ENCODE measurements around the gene TIPARP.

TIPARP gene

DNA sequence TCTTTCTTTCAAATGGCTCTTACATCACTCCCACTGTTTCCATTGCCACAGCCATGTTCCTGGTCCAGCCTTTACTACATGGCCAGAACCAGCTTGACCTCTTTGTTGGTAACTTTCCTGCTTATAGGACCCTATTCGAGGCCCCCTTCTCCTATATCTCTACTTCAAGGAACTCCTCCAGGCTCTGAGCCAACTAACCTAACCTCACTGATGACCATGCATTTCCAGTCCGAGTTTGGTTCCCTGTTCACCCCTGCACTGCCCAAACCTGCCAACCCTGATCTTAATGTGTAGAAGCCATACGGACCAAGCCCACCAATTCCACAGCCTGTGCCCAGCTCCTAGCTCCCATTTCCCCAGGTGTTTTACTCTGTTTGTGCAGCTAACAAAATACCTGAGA is 38.4 kb upstream of the TIPARP start:
- no peaks in the 10 kb centered on the region; the same call in 1 of the 2 replicates for H3K27me3 ChIP-seq (ENCODE audit: control insufficient read depth, insufficient read depth, low read length)
- H3K36me3 ChIP-seq (ENCODE audit: control insufficient read depth, insufficient read depth, low read length): no peaks in the 10 kb centered on the region
- no peak overlapping the region for H3K27ac ChIP-seq (ENCODE audit: low read depth, low read length)
- peaks cover 2% of the 10 kb centered on the region; the same call in 1 of the 2 replicates for H3K4me1 ChIP-seq (ENCODE audit: control insufficient read depth, insufficient read depth, low read length)
- no peaks in the 10 kb centered on the region for H3K9me3 ChIP-seq (ENCODE audit: control insufficient read depth, insufficient read depth, low read depth, low read length)
- H3K4me3 ChIP-seq (ENCODE audit: low read depth, low read length): no peak overlapping the region
- no peak overlapping the region for H3K9ac ChIP-seq (ENCODE audit: low read length)

DNA sequence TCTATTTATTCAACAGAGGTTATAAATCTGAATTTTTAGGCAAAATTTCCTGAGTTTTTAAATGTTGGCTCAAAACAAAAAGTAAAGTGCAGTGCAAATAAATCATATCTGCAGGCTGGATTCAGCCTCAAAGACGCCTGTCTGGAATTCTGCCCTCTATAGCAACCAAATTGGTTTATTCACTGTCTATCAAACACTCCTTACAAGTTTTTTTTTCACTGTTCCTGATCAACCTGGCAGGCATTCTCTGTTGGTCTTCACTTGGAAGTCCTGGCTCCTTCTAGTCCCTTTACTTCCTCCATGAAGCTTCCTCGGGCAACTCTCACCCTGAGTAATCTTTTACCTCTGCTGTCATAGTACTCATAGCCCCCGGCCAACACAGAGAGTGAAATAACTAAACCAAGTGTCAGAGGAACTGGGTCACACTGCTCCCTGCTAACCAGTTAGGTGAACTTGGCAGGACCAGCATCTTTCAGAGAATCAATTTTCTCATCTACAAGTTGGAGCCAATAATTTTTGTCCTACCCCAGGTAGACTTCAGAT is 36.8 kb upstream of the TIPARP start:
- no peak overlapping the region for H3K9ac ChIP-seq (ENCODE audit: low read length)
- no peaks in the 10 kb centered on the region; the same call in 1 of the 2 replicates for H3K27me3 ChIP-seq (ENCODE audit: control insufficient read depth, insufficient read depth, low read length)
- H3K27ac ChIP-seq (ENCODE audit: low read depth, low read length): no peak overlapping the region
- H3K4me3 ChIP-seq (ENCODE audit: low read depth, low read length): no peak overlapping the region
- no peaks in the 10 kb centered on the region for H3K36me3 ChIP-seq (ENCODE audit: control insufficient read depth, insufficient read depth, low read length)
- no peaks in the 10 kb centered on the region for H3K9me3 ChIP-seq (ENCODE audit: control insufficient read depth, insufficient read depth, low read depth, low read length)
- H3K4me1 ChIP-seq (ENCODE audit: control insufficient read depth, insufficient read depth, low read length): peaks cover 2% of the 10 kb centered on the region

DNA sequence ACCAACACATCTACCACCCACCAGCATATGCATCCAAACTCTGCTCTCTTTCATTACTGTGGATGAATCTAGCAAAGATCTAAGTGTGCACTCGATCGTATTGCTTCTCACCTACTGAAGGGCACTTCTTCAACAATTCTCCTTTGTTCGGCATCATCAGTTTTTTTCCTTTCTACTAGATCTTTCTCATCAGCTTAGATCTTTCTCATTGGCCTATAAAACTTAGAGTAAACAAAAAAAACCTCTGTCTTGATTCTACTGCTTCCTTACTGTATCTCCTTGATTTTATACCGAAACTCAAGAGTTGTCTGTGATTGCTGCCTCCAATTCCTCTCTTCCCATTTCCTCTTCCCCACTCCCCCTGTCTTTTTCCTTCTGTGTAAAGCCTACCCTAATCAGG is 36.1 kb upstream of the TIPARP start:
- peaks cover 9% of the 10 kb centered on the region for H3K4me1 ChIP-seq (ENCODE audit: control insufficient read depth, insufficient read depth, low read length)
- H3K4me3 ChIP-seq (ENCODE audit: low read depth, low read length): no peak overlapping the region
- no peaks in the 10 kb centered on the region; the same call in 1 of the 2 replicates for H3K27me3 ChIP-seq (ENCODE audit: control insufficient read depth, insufficient read depth, low read length)
- H3K27ac ChIP-seq (ENCODE audit: low read depth, low read length): no peak overlapping the region
- no peaks in the 10 kb centered on the region for H3K9me3 ChIP-seq (ENCODE audit: control insufficient read depth, insufficient read depth, low read depth, low read length)
- no peaks in the 10 kb centered on the region for H3K36me3 ChIP-seq (ENCODE audit: control insufficient read depth, insufficient read depth, low read length)
- no peak overlapping the region for H3K9ac ChIP-seq (ENCODE audit: low read length)

DNA sequence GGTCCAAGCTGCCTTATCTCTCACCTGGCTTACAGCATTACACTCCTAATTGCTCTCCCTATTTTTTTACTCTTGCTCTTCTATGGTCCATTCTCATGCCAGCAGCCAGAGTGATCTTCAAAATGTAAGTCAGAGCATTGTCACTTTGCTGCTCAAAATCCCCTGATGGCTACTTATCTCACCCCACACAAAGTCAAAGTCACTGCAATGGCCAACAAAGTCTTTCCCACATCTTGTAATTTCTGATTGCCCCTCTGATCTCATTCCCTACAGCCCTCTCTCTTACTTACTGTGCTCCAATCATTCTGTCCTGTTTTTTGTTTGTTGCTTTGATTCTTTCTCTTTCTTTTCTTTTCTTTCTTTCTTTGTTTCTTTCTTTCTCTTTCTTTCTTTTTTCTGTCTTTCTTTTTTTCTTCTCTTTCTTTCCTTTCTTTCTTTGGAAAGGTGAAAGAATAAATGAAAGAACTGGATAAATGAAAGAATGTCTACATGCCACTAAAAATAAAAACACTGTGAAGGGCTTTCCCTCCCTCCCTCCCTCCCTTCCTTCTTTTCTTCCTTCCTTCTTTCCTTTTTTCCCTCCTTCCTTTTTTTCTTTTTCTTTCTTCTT is 34.9 kb upstream of the TIPARP start:
- Histone ChIP-seq H3K9ac (ENCODE audit: low read length) (no peak overlapping the region), H3K9me3 (ENCODE audit: control insufficient read depth, insufficient read depth, low read depth, low read length) (no peaks in the 10 kb centered on the region), H3K4me3 (ENCODE audit: low read depth, low read length) (no peak overlapping the region), H3K27me3 (ENCODE audit: control insufficient read depth, insufficient read depth, low read length) (no peaks in the 10 kb centered on the region; the same call in 1 of the 2 replicates), H3K36me3 (ENCODE audit: control insufficient read depth, insufficient read depth, low read length) (no peaks in the 10 kb centered on the region), H3K4me1 (ENCODE audit: control insufficient read depth, insufficient read depth, low read length) (peaks cover 18% of the 10 kb centered on the region), H3K27ac (ENCODE audit: low read depth, low read length) (no peak overlapping the region)

DNA sequence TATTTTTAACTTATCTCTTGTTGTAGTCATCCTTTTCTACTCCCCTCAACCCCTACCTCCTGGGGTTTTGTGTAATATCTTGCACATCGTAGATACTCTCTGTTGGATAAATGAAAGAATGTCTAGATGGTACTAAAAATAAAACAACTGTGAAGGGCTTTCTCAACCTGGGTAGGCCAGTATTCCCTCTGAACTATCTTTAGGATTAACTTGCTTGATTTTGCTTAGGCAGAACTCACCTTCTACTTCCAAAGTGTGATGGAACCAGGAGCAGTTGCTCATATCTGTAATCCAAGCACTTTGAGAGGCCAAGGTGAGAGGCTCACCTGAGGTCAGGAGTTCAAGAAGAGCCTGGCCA is 32.8 kb upstream of the TIPARP start:
- Histone ChIP-seq H3K9ac (ENCODE audit: low read length) (no peak overlapping the region), H3K27me3 (ENCODE audit: control insufficient read depth, insufficient read depth, low read length) (no peaks in the 10 kb centered on the region; the same call in 1 of the 2 replicates), H3K36me3 (ENCODE audit: control insufficient read depth, insufficient read depth, low read length) (no peaks in the 10 kb centered on the region), H3K9me3 (ENCODE audit: control insufficient read depth, insufficient read depth, low read depth, low read length) (0 out of 2 replicates have a peak, but pooled peaks cover 1% of the 10 kb centered on the region), H3K4me3 (ENCODE audit: low read depth, low read length) (no peak overlapping the region), H3K27ac (ENCODE audit: low read depth, low read length) (no peak overlapping the region), H3K4me1 (ENCODE audit: control insufficient read depth, insufficient read depth, low read length) (peaks cover 18% of the 10 kb centered on the region)

DNA sequence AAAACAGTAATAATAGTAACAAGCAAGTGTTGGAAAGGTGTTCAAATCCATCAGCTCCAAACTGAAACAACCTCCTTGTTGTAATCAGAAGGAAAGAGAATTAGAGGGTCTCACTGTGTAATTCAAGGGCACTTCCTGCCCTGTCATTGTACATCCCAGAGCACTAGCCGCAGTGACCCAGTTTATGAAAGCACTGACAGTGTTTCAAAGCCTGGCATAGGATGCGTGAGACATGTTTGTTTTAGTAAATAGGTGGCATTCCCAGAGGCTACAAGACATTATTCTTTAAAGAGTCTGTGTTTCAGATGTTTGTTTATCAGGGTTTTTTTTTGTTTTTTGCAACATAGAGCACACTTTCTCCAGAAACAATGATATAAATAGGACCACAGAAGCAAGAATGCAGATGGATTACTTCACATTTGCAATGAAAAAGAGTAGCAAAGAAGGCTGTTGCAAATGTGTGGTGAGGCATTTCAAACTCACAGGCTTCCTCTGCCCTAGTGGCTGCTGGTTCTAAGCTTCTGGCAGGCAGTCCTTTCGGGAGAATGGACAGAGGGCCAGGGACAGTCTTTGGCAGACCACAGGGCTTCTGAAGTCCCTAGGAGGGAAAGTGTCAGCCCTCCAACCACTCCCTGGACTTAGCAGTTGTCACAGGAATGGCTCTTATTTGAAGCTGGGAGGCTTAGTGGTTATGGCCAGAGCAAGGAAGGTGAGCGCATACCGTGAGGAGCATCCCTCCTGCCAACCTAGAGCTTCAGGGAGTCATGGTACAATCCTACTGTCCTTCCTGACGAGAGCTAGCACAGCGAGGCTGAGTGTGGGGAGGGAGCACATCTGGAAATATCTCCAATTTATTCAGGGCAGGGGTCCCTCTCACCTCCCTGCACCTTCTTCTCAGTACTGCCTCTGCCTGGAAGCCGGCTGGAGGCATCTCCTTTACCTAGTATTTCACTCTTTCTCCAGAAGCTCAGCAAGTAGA is 31.4 kb upstream of the TIPARP start:
- Histone ChIP-seq H3K36me3 (ENCODE audit: control insufficient read depth, insufficient read depth, low read length) (no peaks in the 10 kb centered on the region), H3K9ac (ENCODE audit: low read length) (no peak overlapping the region), H3K27me3 (ENCODE audit: control insufficient read depth, insufficient read depth, low read length) (no peaks in the 10 kb centered on the region; the same call in 1 of the 2 replicates), H3K9me3 (ENCODE audit: control insufficient read depth, insufficient read depth, low read depth, low read length) (0 out of 2 replicates have a peak, but pooled peaks cover 4% of the 10 kb centered on the region), H3K4me3 (ENCODE audit: low read depth, low read length) (no peak overlapping the region), H3K4me1 (ENCODE audit: control insufficient read depth, insufficient read depth, low read length) (peaks cover 18% of the 10 kb centered on the region), H3K27ac (ENCODE audit: low read depth, low read length) (no peak overlapping the region)

GRCh38 chr3:156643729-156644389 is 30.5 kb upstream of the TIPARP start:
- 0 out of 2 replicates have a peak, but pooled peaks cover 4% of the 10 kb centered on the region for H3K9me3 ChIP-seq (ENCODE audit: control insufficient read depth, insufficient read depth, low read depth, low read length)
- H3K9ac ChIP-seq (ENCODE audit: low read length): no peak overlapping the region
- H3K36me3 ChIP-seq (ENCODE audit: control insufficient read depth, insufficient read depth, low read length): no peaks in the 10 kb centered on the region
- peaks cover 18% of the 10 kb centered on the region for H3K4me1 ChIP-seq (ENCODE audit: control insufficient read depth, insufficient read depth, low read length)
- no peak overlapping the region for H3K4me3 ChIP-seq (ENCODE audit: low read depth, low read length)
- H3K27ac ChIP-seq (ENCODE audit: low read depth, low read length): no peak overlapping the region
- H3K27me3 ChIP-seq (ENCODE audit: control insufficient read depth, insufficient read depth, low read length): no peaks in the 10 kb centered on the region; the same call in 1 of the 2 replicates

- Histone ChIP-seq H3K4me1 (ENCODE audit: control insufficient read depth, insufficient read depth, low read length) (peaks cover 18% of the 10 kb centered on the region), H3K9me3 (ENCODE audit: control insufficient read depth, insufficient read depth, low read depth, low read length) (0 out of 2 replicates have a peak, but pooled peaks cover 4% of the 10 kb centered on the region), H3K27ac (ENCODE audit: low read depth, low read length) (no peak overlapping the region), H3K27me3 (ENCODE audit: control insufficient read depth, insufficient read depth, low read length) (no peaks in the 10 kb centered on the region), H3K9ac (ENCODE audit: low read length) (no peak overlapping the region), H3K4me3 (ENCODE audit: low read depth, low read length) (no peak overlapping the region), H3K36me3 (ENCODE audit: control insufficient read depth, insufficient read depth, low read length) (no peaks in the 10 kb centered on the region)
Measured at GRCh38 chr3:156644958-156645357, 29.4 kb upstream of the TIPARP start.

DNA sequence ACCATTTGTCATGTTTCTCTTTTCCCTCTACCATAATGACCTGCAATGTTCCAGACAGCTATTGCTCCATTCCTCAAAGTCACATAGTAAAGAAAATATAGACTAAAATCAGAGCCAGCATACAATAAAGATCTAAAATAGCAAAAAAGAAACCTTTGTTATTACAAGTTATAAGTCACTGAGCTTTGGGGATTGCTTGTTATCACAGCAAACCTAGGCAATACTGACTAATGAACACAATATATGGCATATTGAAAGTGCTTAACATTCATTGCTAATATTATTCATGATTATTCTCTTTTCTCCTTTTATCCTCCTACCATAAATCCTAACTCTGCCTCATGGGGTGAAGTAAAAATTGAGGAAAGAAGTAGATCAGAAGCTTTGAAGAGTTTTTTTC is 27.4 kb upstream of the TIPARP start:
- no peaks in the 10 kb centered on the region for H3K27me3 ChIP-seq (ENCODE audit: control insufficient read depth, insufficient read depth, low read length)
- no peak overlapping the region for H3K4me3 ChIP-seq (ENCODE audit: low read depth, low read length)
- H3K9me3 ChIP-seq (ENCODE audit: control insufficient read depth, insufficient read depth, low read depth, low read length): 0 out of 2 replicates have a peak, but pooled peaks cover 4% of the 10 kb centered on the region
- no peaks in the 10 kb centered on the region for H3K36me3 ChIP-seq (ENCODE audit: control insufficient read depth, insufficient read depth, low read length)
- H3K9ac ChIP-seq (ENCODE audit: low read length): no peak overlapping the region
- no peak overlapping the region for H3K27ac ChIP-seq (ENCODE audit: low read depth, low read length)
- peaks cover 18% of the 10 kb centered on the region for H3K4me1 ChIP-seq (ENCODE audit: control insufficient read depth, insufficient read depth, low read length)

DNA sequence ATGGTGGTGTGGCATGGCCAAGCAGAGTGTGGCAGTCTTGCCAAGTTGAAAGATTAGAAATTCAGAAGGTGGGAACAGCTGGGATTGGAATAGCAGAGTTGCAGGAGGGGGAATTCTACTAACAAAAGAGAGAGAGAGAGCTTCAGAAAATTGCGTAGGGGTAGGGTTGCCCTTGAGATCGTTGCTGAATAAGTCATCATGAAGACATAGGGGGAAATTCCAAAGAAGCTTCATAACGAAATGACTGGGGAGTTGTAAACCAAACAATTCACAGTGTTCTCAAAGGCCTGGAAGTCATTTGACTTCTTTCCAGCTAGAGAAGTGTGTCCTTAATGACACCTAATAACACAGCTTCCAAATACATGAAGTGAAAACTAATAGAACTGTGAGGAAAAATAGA is 26.3 kb upstream of the TIPARP start:
- H3K4me1 ChIP-seq (ENCODE audit: control insufficient read depth, insufficient read depth, low read length): peaks cover 11% of the 10 kb centered on the region
- no peak overlapping the region for H3K9ac ChIP-seq (ENCODE audit: low read length)
- 0 out of 2 replicates have a peak, but pooled peaks cover 4% of the 10 kb centered on the region for H3K9me3 ChIP-seq (ENCODE audit: control insufficient read depth, insufficient read depth, low read depth, low read length)
- no peak overlapping the region for H3K27ac ChIP-seq (ENCODE audit: low read depth, low read length)
- no peak overlapping the region for H3K4me3 ChIP-seq (ENCODE audit: low read depth, low read length)
- H3K36me3 ChIP-seq (ENCODE audit: control insufficient read depth, insufficient read depth, low read length): no peaks in the 10 kb centered on the region
- no peaks in the 10 kb centered on the region for H3K27me3 ChIP-seq (ENCODE audit: control insufficient read depth, insufficient read depth, low read length)

All from HUES6 (cell line).